ENCODE results near the gene AGAP1. TPM values are rescaled to one million over a fixed set of nuclear protein-coding genes. Genes with fewer than 3 reads are reported as not detected.
"Not testable (repeated sequence)": the region's sequence is repeated elsewhere in the genome, so short reads cannot be mapped to it uniquely, and the experiment has no call there.

Gene AGAP1
- total RNA-seq, 2 experiments from 2014 or later: 1.8 to 2.0 TPM

- ChIA-PET POLR2A (no interaction called here), CTCF (interaction anchor here (2.0 kb wide), 1 partner anchor 148 kb away, joined by 6 read pairs; no protein-coding TSS in a partner anchor)
Measured at GRCh38 chr2:235598026-235598425, 104.2 kb downstream of the AGAP1 start.

GRCh38 chr2:235598532-235599531 lies 105.0 kb downstream of the AGAP1 start:
- H3K36me3 Mint-ChIP-seq: peaks cover 4% of the 10 kb centered on the region
- POLR2A ChIA-PET: no interaction called here
- peaks cover 9% of the 10 kb centered on the region for H3K27me3 Mint-ChIP-seq
- no peak overlapping the region for H3K4me3 Mint-ChIP-seq
- CTCF ChIA-PET: interaction anchor here (2.0 kb wide), 1 partner anchor 148 kb away, joined by 6 read pairs; no protein-coding TSS in a partner anchor
- H3K9me3 Mint-ChIP-seq: peaks cover 9% of the 10 kb centered on the region
- no peaks in the 10 kb centered on the region for H3K4me1 Mint-ChIP-seq (ENCODE audit: low read depth)
- no peak overlapping the region for H3K27ac Mint-ChIP-seq
- intact Hi-C loops (cut with micrococcal nuclease): loop anchor here (10.0 kb wide), 1 partner anchor 94 kb away; no protein-coding TSS in a partner anchor
- DNase-seq: no peak

More at GRCh38 chr2:235598026-235598425, 104.2 kb downstream of the AGAP1 start:
- Mint-ChIP-seq H3K36me3 (no peaks in the 10 kb centered on the region), H3K9me3 (peaks cover 2% of the 10 kb centered on the region), H3K27ac (no peak overlapping the region), H3K27me3 (peaks cover 4% of the 10 kb centered on the region), H3K4me1 (ENCODE audit: low read depth) (no peaks in the 10 kb centered on the region), H3K4me3 (no peak overlapping the region)
- intact Hi-C loops (cut with micrococcal nuclease): loop anchor here (10.0 kb wide), 1 partner anchor 93 kb away; no protein-coding TSS in a partner anchor
- DNase-seq: no peak

DNA sequence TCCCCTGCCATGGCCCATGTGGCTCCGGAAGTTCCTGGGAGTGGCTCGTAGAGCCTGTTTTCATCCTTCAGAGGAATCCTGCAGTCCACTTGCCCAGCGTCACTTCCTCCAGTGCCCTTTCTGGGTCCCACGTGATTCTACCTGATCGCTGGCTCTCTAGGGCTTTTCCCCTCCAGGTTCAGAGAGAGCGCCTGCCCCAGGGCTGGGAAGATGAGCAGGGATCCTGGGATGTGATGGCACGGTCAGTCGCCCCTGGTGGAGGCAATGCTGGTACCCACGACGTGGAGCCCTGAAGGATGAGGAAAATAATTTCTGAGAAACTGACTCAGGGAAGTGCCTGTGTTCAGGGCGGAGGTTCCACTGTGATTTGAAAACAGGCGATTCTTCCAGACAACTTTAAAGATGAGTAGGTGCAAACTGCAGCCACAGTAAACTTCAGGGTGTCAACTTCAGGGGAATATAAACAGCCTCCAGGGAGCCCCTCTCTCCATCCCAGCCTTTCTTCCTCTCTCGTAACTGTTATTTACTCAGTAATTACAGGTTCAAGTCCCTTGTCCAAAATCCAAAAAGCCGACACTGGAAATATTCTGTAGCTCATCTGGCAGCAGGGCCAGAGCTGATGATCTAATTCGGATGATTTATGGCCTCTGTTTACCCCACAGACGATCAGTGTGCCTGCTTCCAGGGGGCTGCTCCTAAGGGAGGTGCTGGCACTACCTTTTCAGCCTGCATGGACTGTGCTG lies 105.9 kb downstream of the AGAP1 start:
- H3K27ac Mint-ChIP-seq: no peak overlapping the region

DNA sequence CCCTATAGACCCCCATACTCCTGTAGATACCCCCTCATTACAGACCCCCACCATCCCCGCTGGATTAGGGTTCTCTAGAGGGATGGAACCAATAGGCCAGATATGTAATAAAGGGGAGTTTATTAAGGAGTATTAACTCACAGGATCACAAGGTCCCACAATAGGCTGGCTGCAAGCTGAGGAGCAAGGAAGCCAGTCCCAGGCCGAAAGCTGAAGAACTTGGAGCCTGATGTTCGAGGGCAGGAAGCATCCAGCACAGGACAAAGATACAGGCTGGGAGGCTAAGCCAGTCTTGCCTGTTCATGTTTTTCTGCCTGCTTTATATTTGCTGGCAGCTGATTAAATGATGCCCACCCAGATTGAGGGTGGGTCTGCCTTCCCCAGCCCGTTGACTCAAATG lies 106.6 kb downstream of the AGAP1 start:
- Mint-ChIP-seq H3K4me3 (no peak overlapping the region), H3K4me1 (ENCODE audit: low read depth) (no peaks in the 10 kb centered on the region), H3K27ac (no peak overlapping the region), H3K27me3 (peaks cover 9% of the 10 kb centered on the region), H3K36me3 (peaks cover 4% of the 10 kb centered on the region), H3K9me3 (peaks cover 9% of the 10 kb centered on the region)
- DNase-seq: no peak
- intact Hi-C loops (cut with micrococcal nuclease): no loop called here
- CTCF ChIA-PET: no interaction called here
- POLR2A ChIA-PET: no interaction called here

More for the DNA sequence above, 105.9 kb downstream of the AGAP1 start:
- Mint-ChIP-seq H3K4me1 (ENCODE audit: low read depth) (no peaks in the 10 kb centered on the region), H3K4me3 (no peak overlapping the region), H3K9me3 (peaks cover 9% of the 10 kb centered on the region), H3K27me3 (peaks cover 9% of the 10 kb centered on the region), H3K36me3 (peaks cover 4% of the 10 kb centered on the region)
- ChIA-PET CTCF (interaction anchor here (2.0 kb wide), 1 partner anchor 147 kb away, joined by 6 read pairs; no protein-coding TSS in a partner anchor), POLR2A (no interaction called here)
- DNase-seq: no peak
- intact Hi-C loops (cut with micrococcal nuclease): loop anchor here (10.0 kb wide), 1 partner anchor 95 kb away; no protein-coding TSS in a partner anchor

- ChIA-PET POLR2A (no interaction called here), CTCF (no interaction called here)
- Mint-ChIP-seq H3K4me1 (ENCODE audit: low read depth) (no peaks in the 10 kb centered on the region), H3K9me3 (peaks cover 9% of the 10 kb centered on the region), H3K4me3 (no peak overlapping the region), H3K36me3 (peaks cover 4% of the 10 kb centered on the region), H3K27me3 (peaks cover 9% of the 10 kb centered on the region), H3K27ac (no peak overlapping the region)
- intact Hi-C loops (cut with micrococcal nuclease): no loop called here
- no peak for DNase-seq
Measured at GRCh38 chr2:235600926-235601325, 107.1 kb downstream of the AGAP1 start.

- no peaks in the 10 kb centered on the region for H3K4me1 Mint-ChIP-seq (ENCODE audit: low read depth)
Measured at GRCh38 chr2:235601960-235602704, 108.3 kb downstream of the AGAP1 start.

DNA sequence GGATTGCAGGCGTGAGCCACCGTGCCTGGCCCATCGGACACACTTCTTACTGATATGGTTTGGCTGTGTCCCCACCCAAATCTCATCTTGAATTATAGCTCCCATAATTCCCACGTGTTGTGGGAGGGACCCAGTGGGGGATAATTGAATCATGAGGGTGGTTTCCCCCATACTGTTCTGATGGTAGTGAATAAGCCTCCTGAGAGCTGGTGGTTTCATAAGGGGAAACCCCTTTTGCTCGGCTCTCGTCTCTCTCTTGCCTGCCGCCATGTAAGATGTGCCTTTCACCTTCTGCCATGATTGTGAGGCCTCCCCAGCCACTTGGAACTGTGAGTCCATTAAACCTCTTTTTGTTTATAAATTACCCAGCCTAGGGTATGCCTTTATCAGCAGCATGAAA lies 109.1 kb downstream of the AGAP1 start:
- H3K36me3 Mint-ChIP-seq; DNase-seq; CTCF ChIA-PET; H3K4me1 Mint-ChIP-seq (ENCODE audit: low read depth); intact Hi-C loops (cut with micrococcal nuclease); H3K27ac Mint-ChIP-seq; POLR2A ChIA-PET; H3K9me3 Mint-ChIP-seq; H3K4me3 Mint-ChIP-seq: not testable (repeated sequence)
- peaks cover 12% of the 10 kb centered on the region for H3K27me3 Mint-ChIP-seq

More at GRCh38 chr2:235601960-235602704, 108.3 kb downstream of the AGAP1 start:
- no peak for DNase-seq
- H3K36me3 Mint-ChIP-seq: peaks cover 4% of the 10 kb centered on the region
- peaks cover 9% of the 10 kb centered on the region for H3K27me3 Mint-ChIP-seq
- intact Hi-C loops (cut with micrococcal nuclease): no loop called here
- ChIA-PET POLR2A (no interaction called here), CTCF (no interaction called here)
- H3K27ac Mint-ChIP-seq: no peak overlapping the region
- peaks cover 9% of the 10 kb centered on the region for H3K9me3 Mint-ChIP-seq
- no peak overlapping the region for H3K4me3 Mint-ChIP-seq

GRCh38 chr2:235603659-235604058 lies 109.8 kb downstream of the AGAP1 start:
- Mint-ChIP-seq H3K4me3 (no peak overlapping the region), H3K27ac (no peak overlapping the region), H3K27me3 (peaks cover 12% of the 10 kb centered on the region), H3K4me1 (ENCODE audit: low read depth) (no peaks in the 10 kb centered on the region), H3K9me3 (peaks cover 9% of the 10 kb centered on the region), H3K36me3 (peaks cover 4% of the 10 kb centered on the region)
- CTCF ChIA-PET: no interaction called here
- POLR2A ChIA-PET: no interaction called here
- intact Hi-C loops (cut with micrococcal nuclease): no loop called here
- no peak for DNase-seq

DNA sequence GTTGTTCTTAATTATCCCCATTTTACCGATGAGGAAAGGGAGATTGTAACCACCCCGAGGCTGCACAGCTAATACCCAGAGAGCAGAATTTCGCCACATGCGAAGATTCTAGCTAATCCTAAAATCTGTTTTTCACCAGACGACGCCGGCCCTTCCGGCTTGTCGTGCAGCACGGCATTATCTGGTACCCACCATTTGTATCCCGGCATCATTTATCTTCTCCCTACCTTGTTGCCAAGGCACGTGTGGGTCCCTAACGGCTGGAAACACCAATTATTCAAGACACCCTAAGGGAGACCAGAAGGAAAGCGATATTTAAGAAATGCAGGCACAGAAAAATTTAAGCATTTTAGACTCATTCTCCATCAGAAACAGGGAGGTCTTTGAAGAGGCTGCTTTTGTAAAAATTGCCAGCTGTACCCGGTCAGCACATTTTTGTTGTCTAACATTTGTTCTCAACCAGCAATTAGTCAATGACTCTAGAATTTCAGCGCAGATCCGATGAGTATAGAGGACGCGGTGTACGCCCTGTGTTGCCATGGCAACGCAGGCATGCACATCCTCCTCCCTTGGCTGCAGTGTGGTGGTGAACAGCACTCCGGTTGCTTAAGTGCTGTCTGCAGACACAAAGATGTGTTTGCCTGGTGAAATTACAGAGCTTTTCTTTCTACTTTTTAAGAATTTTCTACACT lies 111.6 kb downstream of the AGAP1 start:
- Mint-ChIP-seq H3K27ac (no peak overlapping the region), H3K36me3 (peaks cover 4% of the 10 kb centered on the region), H3K4me3 (no peak overlapping the region), H3K27me3 (peaks cover 14% of the 10 kb centered on the region), H3K4me1 (ENCODE audit: low read depth) (no peaks in the 10 kb centered on the region), H3K9me3 (peaks cover 9% of the 10 kb centered on the region)
- DNase-seq: no peak
- intact Hi-C loops (cut with micrococcal nuclease): no loop called here
- ChIA-PET CTCF (no interaction called here), POLR2A (no interaction called here)

- Mint-ChIP-seq H3K27ac (no peak overlapping the region), H3K9me3 (peaks cover 9% of the 10 kb centered on the region), H3K27me3 (peaks cover 15% of the 10 kb centered on the region), H3K4me3 (no peak overlapping the region), H3K4me1 (ENCODE audit: low read depth) (no peaks in the 10 kb centered on the region), H3K36me3 (peaks cover 4% of the 10 kb centered on the region)
- ChIA-PET POLR2A (no interaction called here), CTCF (no interaction called here)
- DNase-seq: no peak
- intact Hi-C loops (cut with micrococcal nuclease): no loop called here
Measured at GRCh38 chr2:235606004-235606715, 112.3 kb downstream of the AGAP1 start.
